Vagina (tissue), 2 donors: Measurements from ENCODE around the gene BNC2. TPM values are rescaled to one million over a fixed set of nuclear protein-coding genes. Genes with fewer than 3 reads are reported as not detected.

Experiments used
- DNase-seq, 2 donors: peaks; one replicate each; pipeline ENCODE4 v3.0.0-alpha.2; 2017; ENCODE audit errors: extremely low spot score in 2 of 2
- H3K27ac ChIP-seq: fragments of 200-600 bp; sonication (generic); one replicate; pipeline ENCODE4 v1.5.1; 2019
- H3K27me3 ChIP-seq: fragments of 200-600 bp; sonication (generic); one replicate; pipeline ENCODE4 v1.5.1; 2019
- H3K36me3 ChIP-seq, 2 donors: fragments of 200-600 bp; sonication (generic); one replicate each; pipeline ENCODE4 v1.5.1; 2017 to 2019
- H3K4me1 ChIP-seq: fragments of 200-600 bp; sonication (generic); one replicate; pipeline ENCODE4 v1.5.1; 2019
- H3K4me3 ChIP-seq, 2 donors: fragments of 200-600 bp; sonication (generic); 1 replicate in 1 of 2; 2 replicates in 1 of 2; pipeline ENCODE4 v1.5.1; 2016 to 2019
- H3K9me3 ChIP-seq: fragments of 200-600 bp; sonication (generic); one replicate; pipeline ENCODE4 v1.5.1; 2019
- POLR2A ChIP-seq, 2 donors: fragments of 450-650 bp; IDR thresholded peaks; one replicate each; pipeline ENCODE4 v1.6.1; 2017; ENCODE audit warnings: antibody characterized with exemption in 2 of 2, mild to moderate bottlenecking in 2 of 2, moderate library complexity in 2 of 2
- POLR2AphosphoS5 ChIP-seq, 2 donors: sonication (generic); formaldehyde crosslinking; IDR thresholded peaks; one replicate each; pipeline ENCODE4 v1.9.0; 2017; ENCODE audit warnings: antibody characterized with exemption in 2 of 2, mild to moderate bottlenecking in 2 of 2, low read depth in 1 of 2; ENCODE audit not compliant: insufficient read depth in 1 of 2
- intact Hi-C: fragments of 100-400 bp; cut with DNase I; formaldehyde crosslinking; loops from one replicate; pipeline ENCODE4 v1.15.1; 2023
- total RNA-seq: library from RNA; depleted of rRNA; stranded (reverse); fragments of >200 nt; gene quantifications from one replicate; pipeline ENCODE4 v1.2.3, GENCODE V29; 2016
- TF ChIP-seq, protein P1 (sequence below), 3 experiments: fragments of 450-650 bp in 2 of 3; fragments of 200-600 bp in 1 of 3; sonication (generic) in 1 of 3; IDR thresholded peaks; one replicate each; pipeline ENCODE4 v1.5.1; 2017 to 2019; ENCODE audit warnings: antibody characterized with exemption in 3 of 3, mild to moderate bottlenecking in 2 of 3, moderate library complexity in 2 of 3

The BNC2 gene
- total RNA-seq, 1 donor from 2014 or later: 33.9 TPM

DNA sequence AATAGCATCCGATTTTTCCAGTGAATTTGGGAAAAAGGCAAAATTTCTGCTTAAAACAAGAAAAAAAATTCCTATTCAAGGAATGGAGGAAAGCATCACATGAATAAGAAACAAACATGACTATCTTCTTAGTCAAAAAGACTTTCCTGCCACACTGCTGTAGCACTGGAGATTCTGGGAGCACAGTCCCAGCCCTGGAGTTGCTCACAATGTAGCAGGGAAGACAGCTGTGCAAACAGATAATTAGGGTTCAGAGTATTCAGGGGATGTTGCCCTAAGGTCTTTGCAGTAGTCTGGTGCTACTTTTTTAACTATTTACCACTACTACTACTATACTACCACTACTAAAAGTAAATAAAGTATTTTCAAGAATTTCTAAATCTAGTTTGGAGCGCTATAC lies 86.5 kb downstream of the BNC2 start:
- H3K4me3 ChIP-seq: no peak overlapping the region
- no peaks in the 10 kb centered on the region for H3K36me3 ChIP-seq
- H3K27ac ChIP-seq: no peak overlapping the region
- intact Hi-C loops: no loop called here
- TF ChIP-seq, protein P1, sequence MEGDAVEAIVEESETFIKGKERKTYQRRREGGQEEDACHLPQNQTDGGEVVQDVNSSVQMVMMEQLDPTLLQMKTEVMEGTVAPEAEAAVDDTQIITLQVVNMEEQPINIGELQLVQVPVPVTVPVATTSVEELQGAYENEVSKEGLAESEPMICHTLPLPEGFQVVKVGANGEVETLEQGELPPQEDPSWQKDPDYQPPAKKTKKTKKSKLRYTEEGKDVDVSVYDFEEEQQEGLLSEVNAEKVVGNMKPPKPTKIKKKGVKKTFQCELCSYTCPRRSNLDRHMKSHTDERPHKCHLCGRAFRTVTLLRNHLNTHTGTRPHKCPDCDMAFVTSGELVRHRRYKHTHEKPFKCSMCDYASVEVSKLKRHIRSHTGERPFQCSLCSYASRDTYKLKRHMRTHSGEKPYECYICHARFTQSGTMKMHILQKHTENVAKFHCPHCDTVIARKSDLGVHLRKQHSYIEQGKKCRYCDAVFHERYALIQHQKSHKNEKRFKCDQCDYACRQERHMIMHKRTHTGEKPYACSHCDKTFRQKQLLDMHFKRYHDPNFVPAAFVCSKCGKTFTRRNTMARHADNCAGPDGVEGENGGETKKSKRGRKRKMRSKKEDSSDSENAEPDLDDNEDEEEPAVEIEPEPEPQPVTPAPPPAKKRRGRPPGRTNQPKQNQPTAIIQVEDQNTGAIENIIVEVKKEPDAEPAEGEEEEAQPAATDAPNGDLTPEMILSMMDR (IDR thresholded peaks at IDR 0.05): no peak
- TF ChIP-seq POLR2A (IDR thresholded peaks at IDR 0.05) (no peak), POLR2AphosphoS5 (IDR thresholded peaks at IDR 0.05; ENCODE audit: insufficient read depth in 1 of 2, low read depth in 1 of 2) (no peak)
- H3K4me1 ChIP-seq: peaks cover 7% of the 10 kb centered on the region
- no peak for DNase-seq
- H3K9me3 ChIP-seq: no peaks in the 10 kb centered on the region
- H3K27me3 ChIP-seq: no peaks in the 10 kb centered on the region

DNA sequence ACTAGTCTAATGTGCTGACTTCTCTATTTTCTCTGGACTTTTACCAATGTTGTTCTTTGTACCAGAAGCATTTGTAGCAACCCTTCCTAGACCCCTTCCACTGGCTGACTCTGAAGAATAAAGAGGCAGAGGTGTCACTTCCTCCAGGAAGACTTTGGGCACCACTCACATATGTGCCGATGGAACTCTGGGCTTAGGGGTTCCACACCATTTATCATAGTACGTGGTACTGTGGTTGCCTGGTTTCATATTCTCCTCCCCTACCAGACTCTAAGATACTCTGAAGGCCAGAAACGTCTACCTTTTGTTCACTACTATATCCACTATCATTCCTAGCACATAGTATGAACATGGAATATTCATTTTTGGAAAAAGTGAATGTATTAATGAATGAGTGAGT lies 88.0 kb downstream of the BNC2 start:
- Histone ChIP-seq H3K4me3 (no peak overlapping the region), H3K27ac (no peak overlapping the region), H3K4me1 (peaks cover 7% of the 10 kb centered on the region), H3K36me3 (no peaks in the 10 kb centered on the region), H3K27me3 (no peaks in the 10 kb centered on the region), H3K9me3 (no peaks in the 10 kb centered on the region)
- TF ChIP-seq, protein P1 (IDR thresholded peaks at IDR 0.05): no peak
- no peak for TF ChIP-seq POLR2AphosphoS5 (IDR thresholded peaks at IDR 0.05; ENCODE audit: insufficient read depth in 1 of 2, low read depth in 1 of 2)
- no peak for TF ChIP-seq POLR2A (IDR thresholded peaks at IDR 0.05)
- DNase-seq: no peak
- intact Hi-C loops: no loop called here

DNA sequence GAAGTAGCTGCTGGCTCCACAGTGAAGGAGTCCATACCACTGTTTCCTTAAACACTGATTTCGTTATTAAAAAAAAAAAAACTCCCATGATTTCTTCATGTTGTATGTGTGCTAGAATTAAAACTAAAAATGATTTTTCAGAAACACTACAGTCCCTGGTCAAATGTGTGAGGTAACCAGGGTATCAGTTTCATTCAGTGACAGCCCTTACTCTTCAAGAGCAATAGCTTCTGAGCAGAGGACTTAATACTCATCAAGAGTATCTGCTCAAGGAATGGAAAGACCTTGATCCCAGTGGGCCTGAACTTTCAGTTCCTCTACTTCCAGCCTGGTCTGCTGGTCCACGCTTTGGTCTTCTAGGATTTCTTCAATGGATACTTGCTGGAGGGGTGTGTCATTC lies 95.1 kb downstream of the BNC2 start:
- H3K27ac ChIP-seq: no peak overlapping the region
- no peaks in the 10 kb centered on the region for H3K27me3 ChIP-seq
- intact Hi-C loops: no loop called here
- no peak for DNase-seq
- no peaks in the 10 kb centered on the region for H3K36me3 ChIP-seq
- TF ChIP-seq, protein P1 (IDR thresholded peaks at IDR 0.05): no peak
- TF ChIP-seq POLR2AphosphoS5 (IDR thresholded peaks at IDR 0.05; ENCODE audit: insufficient read depth in 1 of 2, low read depth in 1 of 2) (no peak), POLR2A (IDR thresholded peaks at IDR 0.05) (no peak)
- no peaks in the 10 kb centered on the region for H3K4me1 ChIP-seq
- H3K9me3 ChIP-seq: no peaks in the 10 kb centered on the region
- no peak overlapping the region for H3K4me3 ChIP-seq

DNA sequence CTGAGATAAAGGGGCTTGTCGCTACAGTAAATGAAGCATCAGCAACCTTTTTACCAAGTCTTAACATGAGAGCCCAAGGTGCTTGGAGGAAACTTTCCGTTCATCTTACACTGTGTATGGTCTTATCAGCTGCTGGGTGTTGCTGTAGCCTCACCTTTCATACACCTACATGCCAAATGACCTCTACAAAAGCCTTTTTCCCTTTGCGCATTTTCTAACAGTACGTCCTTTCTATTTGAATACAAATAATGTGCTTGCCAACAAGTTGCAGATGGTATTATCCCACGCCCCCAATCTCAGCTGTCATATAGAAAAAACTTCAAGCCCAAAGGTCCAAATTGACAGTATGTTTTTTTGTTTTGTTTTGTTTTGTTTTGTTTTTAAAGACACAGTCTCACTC lies 96.9 kb downstream of the BNC2 start:
- no peaks in the 10 kb centered on the region for H3K27me3 ChIP-seq
- H3K27ac ChIP-seq: no peak overlapping the region
- TF ChIP-seq POLR2AphosphoS5 (IDR thresholded peaks at IDR 0.05; ENCODE audit: insufficient read depth in 1 of 2, low read depth in 1 of 2) (no peak), POLR2A (IDR thresholded peaks at IDR 0.05) (no peak)
- TF ChIP-seq, protein P1 (IDR thresholded peaks at IDR 0.05): no peak
- no peaks in the 10 kb centered on the region for H3K4me1 ChIP-seq
- DNase-seq: no peak
- H3K4me3 ChIP-seq: no peak overlapping the region
- no peaks in the 10 kb centered on the region for H3K9me3 ChIP-seq
- H3K36me3 ChIP-seq: no peaks in the 10 kb centered on the region
- intact Hi-C loops: no loop called here

DNA sequence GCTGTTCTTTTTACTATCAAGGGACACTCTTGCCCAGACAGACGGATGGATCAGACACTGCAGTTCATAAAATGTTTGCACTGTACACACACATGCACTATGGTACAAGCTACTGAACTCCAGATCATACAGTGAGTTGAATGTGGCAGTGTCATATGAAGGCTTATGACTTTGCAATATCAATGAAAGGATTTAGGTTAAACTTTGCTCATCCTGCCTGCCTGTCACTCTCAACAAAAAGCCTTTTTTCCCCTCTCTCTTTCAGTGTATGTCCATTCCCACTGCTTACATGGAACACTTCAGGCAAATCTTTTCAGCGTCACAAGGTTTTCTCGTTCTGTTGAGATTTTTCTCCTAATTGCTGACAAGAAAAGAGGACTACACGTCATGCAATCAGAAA lies 97.4 kb downstream of the BNC2 start:
- intact Hi-C loops: no loop called here
- H3K4me3 ChIP-seq: no peak overlapping the region
- DNase-seq: no peak
- no peak for TF ChIP-seq POLR2AphosphoS5 (IDR thresholded peaks at IDR 0.05; ENCODE audit: insufficient read depth in 1 of 2, low read depth in 1 of 2)
- no peak for TF ChIP-seq POLR2A (IDR thresholded peaks at IDR 0.05)
- TF ChIP-seq, protein P1 (IDR thresholded peaks at IDR 0.05): no peak
- H3K27me3 ChIP-seq: no peaks in the 10 kb centered on the region
- H3K9me3 ChIP-seq: no peaks in the 10 kb centered on the region
- no peaks in the 10 kb centered on the region for H3K4me1 ChIP-seq
- H3K36me3 ChIP-seq: no peaks in the 10 kb centered on the region
- H3K27ac ChIP-seq: no peak overlapping the region
